NT2/D1 (cell line): ENCODE measurements around the gene HABP4.

Experiments
- SUZ12 ChIP-seq: IDR thresholded peaks from 2 replicates; pipeline ENCODE4 v1.6.1; 2011; ENCODE audit not compliant: insufficient read length, insufficient read depth; ENCODE audit errors: extremely low read depth
- YY1 ChIP-seq: IDR thresholded peaks from 2 replicates; pipeline ENCODE4 v1.6.1; 2011; ENCODE audit not compliant: insufficient read length, insufficient read depth
- ZNF274 ChIP-seq: IDR thresholded peaks from 2 replicates; pipeline ENCODE4 v1.6.1; 2011; ENCODE audit warnings: mild to moderate bottlenecking, low read depth, low read length

DNA sequence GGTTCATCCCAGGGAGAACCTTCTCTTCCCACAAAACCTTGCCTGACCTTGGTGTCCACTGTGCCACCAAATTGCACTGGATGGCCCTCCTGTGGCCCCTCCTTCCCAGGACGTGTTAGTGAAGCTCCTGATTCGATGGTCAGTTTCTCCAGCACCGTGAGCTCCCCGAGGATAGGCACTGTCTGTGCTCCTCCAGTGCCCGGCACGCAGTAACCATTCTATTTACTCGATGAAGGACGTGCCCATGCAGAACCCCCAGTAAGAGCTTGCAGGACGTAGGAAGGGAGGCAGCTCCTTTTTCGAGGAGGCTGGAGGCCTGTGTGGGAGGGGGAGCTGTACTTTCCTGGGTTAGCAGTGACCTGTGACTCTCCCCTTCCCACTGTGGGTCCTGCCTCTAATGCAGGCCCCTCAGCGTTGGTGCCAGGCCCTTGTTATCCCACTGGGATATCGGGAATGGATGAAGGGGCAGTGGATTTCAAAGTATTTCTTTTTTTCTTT, 39.6 kb downstream of the HABP4 start:
- TF ChIP-seq SUZ12 (no peak), ZNF274 (no peak), YY1 (no peak)
